PC-9 (cell line): ENCODE results near the gene PIEZO2. TPM values are rescaled to one million over a fixed set of nuclear protein-coding genes. Genes with fewer than 3 reads are reported as not detected.

Experiments used
- BruUV-seq: library from RNA; stranded (reverse); fragments of 400-500 nt; replicated peaks from 2 replicates; lab custom pipeline; 2021; lab: Mats Ljungman, UMichigan
- CTCF ChIA-PET: fragments of 300-600 bp; sonication (Branson Sonifier 250); formaldehyde crosslinking; loops from one replicate; lab custom pipeline; 2022; ENCODE audit warnings: antibody characterized with exemption; lab: Charles Lee
- POLR2A ChIA-PET: fragments of 300-600 bp; sonication (Branson Sonifier 250); formaldehyde crosslinking; loops from one replicate; lab custom pipeline; 2022; ENCODE audit warnings: antibody characterized with exemption; ENCODE audit not compliant: unreplicated experiment; lab: Charles Lee
- DNase-seq, 2 experiments: peaks; one replicate each; pipeline versions ENCODE4 v3.0.0 to v3.0.0-alpha.2; 2015 to 2022; ENCODE audit warnings: mixed read lengths in 1 of 2
- H2AFZ ChIP-seq: fragments of 200-600 bp; sonication (generic); 2 replicates; pipeline ENCODE4 v1.8.1; 2017; ENCODE audit warnings: antibody characterized with exemption
- H3F3A ChIP-seq: fragments of 200-600 bp; sonication (generic); 2 replicates; pipeline ENCODE4 v1.8.1; 2017; ENCODE audit warnings: antibody characterized with exemption, mild to moderate bottlenecking, low read depth; ENCODE audit not compliant: insufficient read depth
- H3K27ac ChIP-seq: fragments of 200-600 bp; sonication (generic); 2 replicates; pipeline ENCODE4 v1.6.1; 2016; ENCODE audit warnings: mixed run types
- H3K27me3 ChIP-seq: fragments of 200-600 bp; sonication (generic); 2 replicates; pipeline ENCODE4 v1.6.1; 2016; ENCODE audit warnings: low read depth, mixed run types; ENCODE audit not compliant: insufficient read depth
- H3K36me3 ChIP-seq: fragments of 200-600 bp; sonication (generic); 2 replicates; pipeline ENCODE4 v1.6.1; 2016; ENCODE audit warnings: low read depth, mixed run types
- H3K4me1 ChIP-seq: fragments of 200-600 bp; sonication (generic); replicated peaks from 2 replicates; pipeline ENCODE4 v1.6.1; 2016; ENCODE audit warnings: mixed run types; ENCODE audit not compliant: insufficient read depth
- H3K4me2 ChIP-seq: fragments of 200-600 bp; sonication (generic); 2 replicates; pipeline ENCODE4 v1.6.1; 2017; ENCODE audit warnings: mixed run types
- H3K4me3 ChIP-seq: fragments of 200-600 bp; sonication (generic); 2 replicates; pipeline ENCODE4 v1.6.1; 2016; ENCODE audit warnings: mixed run types
- H3K79me2 ChIP-seq: fragments of 200-600 bp; sonication (generic); 2 replicates; pipeline ENCODE4 v1.6.1; 2017; ENCODE audit warnings: low read depth, mixed run types
- H3K9me2 ChIP-seq: fragments of 200-600 bp; sonication (generic); 2 replicates; pipeline ENCODE4 v1.8.1; 2017; ENCODE audit warnings: mild to moderate bottlenecking; ENCODE audit not compliant: insufficient read depth
- H3K9me3 ChIP-seq: fragments of 200-600 bp; sonication (generic); 2 replicates; pipeline ENCODE4 v1.8.1; 2016; ENCODE audit warnings: low read depth; ENCODE audit not compliant: insufficient read depth
- H4K20me1 ChIP-seq: fragments of 200-600 bp; sonication (generic); 2 replicates; pipeline ENCODE4 v1.8.1; 2017; ENCODE audit not compliant: insufficient read depth
- EZH2 ChIP-seq: fragments of 200-600 bp; sonication (generic); IDR thresholded peaks from 2 replicates; pipeline ENCODE4 v1.8.0; 2017; ENCODE audit warnings: antibody characterized with exemption, low read depth
- intact Hi-C: fragments of 100-400 bp; cut with micrococcal nuclease; formaldehyde crosslinking; loops from one replicate; pipeline ENCODE4 v1.10.0; 2022; ENCODE audit not compliant: unreplicated experiment
- total RNA-seq: library from RNA; stranded (reverse); gene quantifications from 2 replicates; pipeline ENCODE4 v1.2.3, GENCODE V29; 2021
- TF ChIP-seq, protein P1 (sequence below): fragments of 200-600 bp; sonication (generic); conservative IDR thresholded peaks from 2 replicates; pipeline ENCODE4 v1.6.1; 2017; ENCODE audit warnings: mixed run types, antibody characterized with exemption, mild to moderate bottlenecking, moderate library complexity

PIEZO2 gene
- total RNA-seq, 1 experiment from 2014 or later = not detected

DNA sequence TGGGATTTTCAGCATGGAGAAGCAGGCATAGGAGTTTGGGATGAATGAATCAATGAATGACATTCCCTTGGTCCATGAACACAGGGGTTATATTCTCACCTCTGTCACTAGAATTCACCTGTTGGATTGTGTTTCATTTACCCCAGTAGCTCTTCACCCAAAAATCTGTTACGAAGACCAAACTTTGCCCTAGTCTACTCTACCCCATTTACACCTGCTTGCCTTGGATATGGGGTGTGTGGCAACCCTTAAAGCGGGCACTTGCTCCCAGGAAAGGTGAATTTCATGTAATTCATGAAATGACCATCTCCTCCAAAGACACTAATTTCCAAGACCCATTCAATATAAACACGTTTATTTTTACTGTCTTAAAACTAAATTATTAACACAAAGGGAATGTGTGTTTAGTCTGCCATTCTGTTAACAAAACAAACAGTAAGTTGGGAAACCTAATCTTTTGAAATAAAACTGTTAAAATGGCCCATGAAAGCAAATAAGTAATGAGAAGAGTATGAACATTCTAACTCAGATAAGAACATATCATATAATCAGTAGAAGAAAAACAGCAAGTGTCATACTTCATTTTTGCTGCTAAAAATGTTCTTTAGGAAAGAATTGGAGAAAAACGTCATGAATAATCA, 355.5 kb downstream of the PIEZO2 start:
- no TSS peak for BruUV-seq
- intact Hi-C loops = no loop called here
- CTCF ChIA-PET = no interaction called here
- H2AFZ ChIP-seq = no peak overlapping the region
- no peaks in the 10 kb centered on the region for H3K9me3 ChIP-seq
- H3K27me3 ChIP-seq = peaks cover 36% of the 10 kb centered on the region
- DNase-seq = no peak
- H4K20me1 ChIP-seq = no peaks in the 10 kb centered on the region
- H3K4me2 ChIP-seq = no peak overlapping the region
- no peaks in the 10 kb centered on the region for H3K9me2 ChIP-seq
- H3K36me3 ChIP-seq = no peaks in the 10 kb centered on the region
- TF ChIP-seq EZH2 = no peak
- TF ChIP-seq, protein P1, sequence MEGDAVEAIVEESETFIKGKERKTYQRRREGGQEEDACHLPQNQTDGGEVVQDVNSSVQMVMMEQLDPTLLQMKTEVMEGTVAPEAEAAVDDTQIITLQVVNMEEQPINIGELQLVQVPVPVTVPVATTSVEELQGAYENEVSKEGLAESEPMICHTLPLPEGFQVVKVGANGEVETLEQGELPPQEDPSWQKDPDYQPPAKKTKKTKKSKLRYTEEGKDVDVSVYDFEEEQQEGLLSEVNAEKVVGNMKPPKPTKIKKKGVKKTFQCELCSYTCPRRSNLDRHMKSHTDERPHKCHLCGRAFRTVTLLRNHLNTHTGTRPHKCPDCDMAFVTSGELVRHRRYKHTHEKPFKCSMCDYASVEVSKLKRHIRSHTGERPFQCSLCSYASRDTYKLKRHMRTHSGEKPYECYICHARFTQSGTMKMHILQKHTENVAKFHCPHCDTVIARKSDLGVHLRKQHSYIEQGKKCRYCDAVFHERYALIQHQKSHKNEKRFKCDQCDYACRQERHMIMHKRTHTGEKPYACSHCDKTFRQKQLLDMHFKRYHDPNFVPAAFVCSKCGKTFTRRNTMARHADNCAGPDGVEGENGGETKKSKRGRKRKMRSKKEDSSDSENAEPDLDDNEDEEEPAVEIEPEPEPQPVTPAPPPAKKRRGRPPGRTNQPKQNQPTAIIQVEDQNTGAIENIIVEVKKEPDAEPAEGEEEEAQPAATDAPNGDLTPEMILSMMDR = no peak
- H3K79me2 ChIP-seq = no peaks in the 10 kb centered on the region
- POLR2A ChIA-PET = no interaction called here
- no peaks in the 10 kb centered on the region for H3K4me1 ChIP-seq
- no peaks in the 10 kb centered on the region for H3F3A ChIP-seq
- no peak overlapping the region for H3K4me3 ChIP-seq
- H3K27ac ChIP-seq = no peak overlapping the region

DNA sequence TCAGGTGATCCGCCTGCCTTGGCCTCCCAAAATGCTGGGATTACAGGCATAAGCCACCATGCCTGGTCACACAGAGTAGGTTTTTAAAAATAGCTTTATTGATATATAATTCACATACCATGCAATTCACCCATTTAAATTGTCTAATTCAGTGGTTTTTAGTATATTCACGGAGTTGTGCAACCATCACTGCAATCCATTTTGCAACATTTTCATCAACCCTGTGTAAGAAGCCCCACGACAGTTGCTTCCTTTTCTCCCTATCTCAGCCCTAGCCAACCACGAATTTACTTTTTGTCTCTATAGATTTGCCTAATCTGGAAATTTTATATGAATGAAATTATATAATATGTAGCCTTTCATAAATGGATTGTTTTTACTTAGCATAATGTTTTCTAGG, 357.2 kb downstream of the PIEZO2 start:
- H2AFZ ChIP-seq = no peak overlapping the region
- H4K20me1 ChIP-seq = no peaks in the 10 kb centered on the region
- ChIA-PET CTCF (no interaction called here), POLR2A (no interaction called here)
- H3K4me2 ChIP-seq = no peak overlapping the region
- H3K4me3 ChIP-seq = no peak overlapping the region
- no peaks in the 10 kb centered on the region for H3K79me2 ChIP-seq
- no peak for DNase-seq
- no peak overlapping the region for H3K27ac ChIP-seq
- H3K36me3 ChIP-seq = no peaks in the 10 kb centered on the region
- H3F3A ChIP-seq = no peaks in the 10 kb centered on the region
- BruUV-seq = no TSS peak
- H3K9me2 ChIP-seq = no peaks in the 10 kb centered on the region
- intact Hi-C loops = no loop called here
- H3K9me3 ChIP-seq = no peaks in the 10 kb centered on the region
- H3K4me1 ChIP-seq = no peaks in the 10 kb centered on the region
- peaks cover 29% of the 10 kb centered on the region for H3K27me3 ChIP-seq
- no peak for TF ChIP-seq EZH2
- TF ChIP-seq, protein P1 = no peak

DNA sequence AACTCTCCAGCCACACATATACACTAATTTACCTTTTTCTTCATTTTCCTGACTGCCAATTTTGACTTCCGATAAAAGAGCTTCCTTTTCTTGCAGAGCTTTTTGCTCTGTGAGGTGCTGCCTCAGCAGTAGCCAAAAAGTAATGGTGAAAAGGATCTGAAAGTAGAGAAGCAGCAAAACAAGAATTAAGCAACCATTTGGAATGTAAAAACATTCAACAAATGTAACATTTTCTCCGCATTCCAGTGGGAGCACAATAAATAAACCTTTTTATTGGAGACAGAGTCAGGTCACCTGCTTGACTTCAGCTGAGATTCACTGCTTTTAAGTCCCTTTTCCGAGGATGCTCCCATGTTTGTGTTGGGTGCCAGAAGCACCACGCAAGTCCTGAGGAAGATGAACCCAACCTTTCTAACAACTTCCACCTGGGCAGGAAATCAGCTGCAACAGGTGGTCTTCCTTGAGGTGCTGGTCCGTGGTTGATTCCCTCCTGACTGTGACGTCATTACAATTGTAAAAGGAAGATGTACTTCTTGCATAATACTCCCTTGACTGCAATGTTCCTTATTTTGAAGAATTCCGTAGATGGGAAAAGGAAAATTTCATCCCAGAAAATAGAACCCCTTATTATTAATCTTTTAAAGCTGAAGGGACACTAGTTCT, 358.1 kb downstream of the PIEZO2 start:
- no TSS peak for BruUV-seq
- no peak for DNase-seq
- TF ChIP-seq, protein P1 = no peak
- no peak for TF ChIP-seq EZH2
- Histone ChIP-seq H3K4me3 (no peak overlapping the region), H2AFZ (no peak overlapping the region), H3K4me1 (no peaks in the 10 kb centered on the region), H4K20me1 (no peaks in the 10 kb centered on the region), H3K27ac (no peak overlapping the region), H3F3A (no peaks in the 10 kb centered on the region), H3K36me3 (no peaks in the 10 kb centered on the region), H3K9me3 (no peaks in the 10 kb centered on the region), H3K9me2 (no peaks in the 10 kb centered on the region), H3K4me2 (no peak overlapping the region), H3K79me2 (no peaks in the 10 kb centered on the region), H3K27me3 (peaks cover 29% of the 10 kb centered on the region)
- CTCF ChIA-PET = no interaction called here
- POLR2A ChIA-PET = no interaction called here
- intact Hi-C loops = no loop called here
